Small intestine (tissue), 7 donors: ENCODE data around the gene RHBDF1. TPM values are rescaled to one million over a fixed set of nuclear protein-coding genes. Genes with fewer than 3 reads are reported as not detected.
A peak's percentile ranks its signal among the peaks of the same experiment; 100 is the strongest.

Source experiments
- DNase-seq, 2 donors: peaks; one replicate each; pipeline versions ENCODE4 v3.0.0 to v3.0.0-alpha.2; 2013
- FAIRE-seq: peaks from 2 replicates; lab custom pipeline; 2012; peaks lifted over from hg19 to GRCh38; lab: Jason Lieb, UNC
- H3K27ac ChIP-seq, 3 donors: one replicate each; pipeline ENCODE4 v1.5.1; 2013; ENCODE audit warnings: low read length in 2 of 3, mild to moderate bottlenecking in 2 of 3, control low read depth in 1 of 3, inconsistent platforms in 1 of 3, low read depth in 1 of 3, moderate library complexity in 1 of 3
- H3K27me3 ChIP-seq, 3 donors: one replicate each; pipeline ENCODE4 v1.6.1; 2013; ENCODE audit warnings: low read length in 3 of 3, inconsistent platforms in 1 of 3; ENCODE audit not compliant: control insufficient read depth in 3 of 3, insufficient read depth in 3 of 3
- H3K36me3 ChIP-seq, 3 donors: one replicate each; pipeline ENCODE4 v1.6.1; 2013; ENCODE audit warnings: low read length in 3 of 3, inconsistent platforms in 1 of 3, low read depth in 1 of 3, mild to moderate bottlenecking in 1 of 3, moderate library complexity in 1 of 3; ENCODE audit not compliant: control insufficient read depth in 3 of 3, insufficient read depth in 2 of 3
- H3K4me1 ChIP-seq, 3 donors: one replicate each; pipeline ENCODE4 v1.6.1; 2013; ENCODE audit warnings: low read length in 2 of 3, inconsistent platforms in 1 of 3, low read depth in 1 of 3, mild to moderate bottlenecking in 1 of 3, moderate library complexity in 1 of 3; ENCODE audit not compliant: control insufficient read depth in 3 of 3, insufficient read depth in 2 of 3
- H3K4me3 ChIP-seq, 3 donors: one replicate each; pipeline ENCODE4 v1.5.1; 2013; ENCODE audit warnings: low read length in 3 of 3, control low read depth in 1 of 3, inconsistent platforms in 1 of 3, low read depth in 1 of 3, mild to moderate bottlenecking in 1 of 3, moderate library complexity in 1 of 3
- H3K9me3 ChIP-seq, 2 donors: one replicate each; pipeline ENCODE4 v1.6.1; 2013; ENCODE audit warnings: low read depth in 1 of 2, low read length in 1 of 2; ENCODE audit not compliant: control insufficient read depth in 2 of 2, insufficient read depth in 1 of 2
- WGBS, 3 donors: extraction: QIAGEN DNeasy Blood & Tissue Kit; methylation state at CpG; one replicate each; pipeline ENCODE4 v1.1.7; 2013; 5-methylcytosine and 5-hydroxymethylcytosine counted together
- polyA plus RNA-seq, 4 donors: library from polyadenylated mRNA; stranded (reverse) in 3 of 4; unstranded in 1 of 4; fragments of 200-250 nt in 3 of 4; fragments of 120-200 nt in 1 of 4; gene quantifications; one replicate each; pipeline versions ENCODE4 v1.2.1 to v1.2.3, GENCODE V29; 2013
- donor health status: healthy with polysubstance abuse.
- donor health status: control.
- donor health status: control.
- donor health status: Bipolar disorder and iron deficiency.
- donor health status: healthy.

The RHBDF1 gene
- polyA plus RNA-seq, 4 donors, result 10.1 to 28.6 (median 17.2) TPM

DNA sequence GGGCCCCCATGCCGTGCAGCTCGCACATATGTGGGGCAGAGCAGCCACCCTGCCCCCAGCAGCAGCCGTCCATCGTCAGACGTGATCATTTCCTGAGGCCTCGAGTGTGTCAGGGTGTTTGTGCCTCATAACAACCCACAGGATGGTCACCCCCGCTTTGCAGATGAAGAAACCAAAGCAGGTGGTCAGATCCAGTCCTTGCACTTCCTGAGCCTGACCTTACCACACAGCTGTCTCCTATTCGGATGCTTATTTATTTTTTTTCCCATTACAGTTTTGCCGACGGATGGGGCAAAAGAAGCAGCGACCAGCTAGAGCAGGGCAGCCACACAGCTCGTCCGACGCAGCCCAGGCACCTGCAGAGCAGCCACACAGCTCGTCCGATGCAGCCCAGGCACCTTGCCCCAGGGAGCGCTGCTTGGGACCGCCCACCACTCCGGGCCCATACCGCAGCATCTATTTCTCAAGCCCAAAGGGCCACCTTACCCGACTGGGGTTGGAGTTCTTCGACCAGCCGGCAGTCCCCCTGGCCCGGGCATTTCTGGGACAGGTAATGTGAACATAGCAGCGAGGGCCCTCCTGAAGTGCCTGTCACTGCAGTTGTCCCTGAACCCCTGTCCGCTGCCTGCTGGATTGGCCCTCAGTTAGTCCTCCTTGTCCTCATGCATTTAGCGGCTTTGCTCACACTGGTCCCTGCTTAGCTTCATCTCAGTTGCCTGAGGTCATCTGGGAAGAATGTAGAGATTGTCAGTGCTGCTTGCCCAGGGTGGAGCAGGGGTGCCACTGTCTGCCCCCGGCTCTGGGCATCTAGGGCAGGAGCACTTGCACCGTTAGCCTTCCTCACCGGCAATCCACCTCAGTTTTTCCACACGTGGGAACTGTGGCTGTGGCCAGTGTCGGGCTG is 7.0 kb upstream of the RHBDF1 start:
- peak overlapping the region in 1 of 3 donors; percentile 91 for H3K27ac ChIP-seq
- H3K4me1 ChIP-seq, result peaks cover 0 to 29% (median 8%) of the 10 kb centered on the region in 3 donors
- H3K36me3 ChIP-seq, result peaks cover 0 to 40% (median 2%) of the 10 kb centered on the region in 3 donors
- H3K27me3 ChIP-seq, result no peaks in the 10 kb centered on the region
- FAIRE-seq (no peak), DNase-seq (no peak)
- 77 to 87% (median 84%) methylated on average over 32 of the region's 32 CpGs for WGBS, 3 donors
- peak overlapping the region in 1 of 3 donors; percentile 62 for H3K4me3 ChIP-seq
- no peaks in the 10 kb centered on the region for H3K9me3 ChIP-seq

DNA sequence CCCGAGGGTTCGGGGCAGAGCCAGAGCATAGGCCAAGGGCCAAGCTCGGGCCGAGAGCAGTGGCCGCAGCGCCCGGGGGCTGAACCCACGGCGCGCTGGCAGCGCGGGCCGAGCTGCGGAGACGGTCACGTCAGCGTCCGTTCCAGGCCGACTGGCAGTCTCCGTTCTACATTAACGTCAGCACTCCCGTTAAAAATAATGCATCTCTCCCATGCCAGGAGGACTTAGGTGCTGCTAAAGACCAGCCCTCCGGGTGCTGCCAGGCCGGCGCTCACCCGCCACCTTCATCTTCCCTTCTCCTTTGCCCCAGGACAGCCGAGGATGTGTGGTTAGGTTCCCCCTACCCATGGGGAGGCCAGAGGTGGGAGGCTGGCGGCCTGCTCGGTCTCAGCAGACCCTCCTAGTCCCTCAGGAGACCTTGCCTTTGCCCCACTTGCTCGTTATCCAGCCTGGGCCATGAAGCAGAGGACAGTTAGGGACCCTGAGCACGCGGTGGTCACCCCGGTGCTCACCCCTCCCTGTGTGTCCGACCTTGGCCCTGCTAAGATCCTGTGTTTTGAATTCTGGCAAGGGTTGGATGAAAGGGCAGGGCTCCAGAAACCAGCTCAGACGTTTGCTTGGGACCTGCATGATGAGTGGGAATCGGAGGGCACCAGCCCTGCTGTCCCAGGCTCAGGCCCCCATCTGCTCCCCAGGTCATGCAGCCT is 6.2 kb upstream of the RHBDF1 start:
- Histone ChIP-seq H3K27me3 (no peaks in the 10 kb centered on the region), H3K4me3 (peak overlapping the region; percentile 62 to 83 (median 72)), H3K9me3 (no peaks in the 10 kb centered on the region), H3K27ac (peak overlapping the region in 2 of 3 donors; percentile 66 to 91), H3K36me3 (peaks cover 0 to 32% (median 2%) of the 10 kb centered on the region in 3 donors), H3K4me1 (peaks cover 0 to 29% (median 8%) of the 10 kb centered on the region in 3 donors)
- no peak for DNase-seq
- no peak for FAIRE-seq
- WGBS, 3 donors, result 7 to 10% (median 9%) methylated on average over 36 of the region's 36 CpGs

DNA sequence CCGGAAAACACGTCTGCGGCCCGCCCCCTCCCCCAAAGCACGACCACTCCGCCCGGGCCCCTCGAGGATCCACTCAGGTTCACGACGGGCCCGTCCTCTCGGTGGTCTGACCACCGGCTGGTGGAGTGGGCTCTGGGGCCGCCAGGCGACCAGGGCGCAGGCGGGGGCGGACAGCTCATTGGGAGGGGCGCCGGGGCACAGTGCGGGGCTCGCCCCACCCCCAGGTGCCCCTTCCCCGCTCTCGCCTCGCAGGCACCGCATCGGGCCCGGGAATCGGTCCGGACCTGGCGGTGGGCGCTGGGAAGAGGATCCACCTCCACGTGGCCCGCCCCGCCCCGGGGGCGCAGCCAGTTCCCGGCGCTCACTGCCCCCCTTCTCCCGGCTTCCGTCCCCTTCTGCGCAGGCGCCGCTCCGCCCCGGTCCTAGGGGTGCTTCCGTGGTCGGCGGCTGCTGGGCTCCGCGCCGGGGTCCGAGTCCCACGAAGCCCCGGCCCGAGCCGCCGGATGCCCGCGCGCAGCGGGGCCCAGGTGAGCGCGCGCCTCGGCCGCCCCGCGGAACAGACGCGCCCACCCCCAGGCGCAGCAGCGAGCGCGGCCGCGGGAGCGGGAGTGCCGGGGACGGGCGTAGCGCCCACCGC is 5.5 kb upstream of the RHBDF1 start, which contains the start of gene MPG:
Gene MPG, plus strand, starts transcription at position 419 of the 637 bp plus-strand sequence. Its CDS starts 85 bp downstream, at position 504.
- peak within 1 kb of the TSS; percentile 66 to 83 (median 72) for H3K4me3 ChIP-seq
- peak; percentile 75 to 90 for DNase-seq
- H3K9me3 ChIP-seq, result no peaks in the 10 kb centered on the region
- H3K27ac ChIP-seq, result peak within 1 kb of the TSS; percentile 66 to 91 (median 70)
- H3K36me3 ChIP-seq, result peaks cover 0 to 28% (median 2%) of the 10 kb centered on the region in 3 donors
- no peaks in the 10 kb centered on the region for H3K27me3 ChIP-seq
- 0 to 1% (median 1%) methylated on average over 45 to 83 of the region's 83 CpGs for WGBS, 3 donors
- FAIRE-seq, result no peak
- H3K4me1 ChIP-seq, result peaks cover 0 to 29% (median 8%) of the 10 kb centered on the region in 3 donors

DNA sequence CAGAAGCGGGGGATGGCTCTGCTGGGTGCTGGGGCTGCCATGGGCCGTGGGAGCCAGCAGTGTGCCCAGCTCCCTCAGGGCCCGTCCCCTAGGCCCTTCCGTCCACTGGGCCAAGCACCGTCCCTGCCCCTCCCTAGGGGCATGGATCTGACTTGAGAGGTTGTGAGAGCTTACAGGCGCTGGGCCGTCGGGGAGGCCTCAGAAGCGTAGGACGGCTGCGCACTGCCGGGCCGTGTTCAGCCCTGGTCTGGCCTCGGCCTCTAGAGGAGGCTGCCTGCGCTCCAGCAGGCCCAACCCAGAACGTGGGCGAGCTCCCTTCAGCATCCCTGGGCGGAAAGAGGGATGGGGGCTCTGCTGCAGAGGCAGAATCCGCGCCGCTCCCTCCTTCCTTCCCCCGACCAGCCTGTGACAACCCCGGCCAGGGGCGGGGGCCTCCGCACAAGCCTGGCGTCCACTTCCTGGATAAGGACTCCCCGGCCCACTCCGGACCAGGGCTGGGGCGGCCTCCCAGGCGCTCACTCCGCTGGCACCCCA is 4.9 kb upstream of the RHBDF1 start:
- DNase-seq, result peak; percentile 30 to 69
- peaks cover 0 to 33% (median 8%) of the 10 kb centered on the region in 3 donors for H3K4me1 ChIP-seq
- WGBS, 3 donors, result 9 to 21% (median 15%) methylated on average over 21 to 31 of the region's 31 CpGs

DNA sequence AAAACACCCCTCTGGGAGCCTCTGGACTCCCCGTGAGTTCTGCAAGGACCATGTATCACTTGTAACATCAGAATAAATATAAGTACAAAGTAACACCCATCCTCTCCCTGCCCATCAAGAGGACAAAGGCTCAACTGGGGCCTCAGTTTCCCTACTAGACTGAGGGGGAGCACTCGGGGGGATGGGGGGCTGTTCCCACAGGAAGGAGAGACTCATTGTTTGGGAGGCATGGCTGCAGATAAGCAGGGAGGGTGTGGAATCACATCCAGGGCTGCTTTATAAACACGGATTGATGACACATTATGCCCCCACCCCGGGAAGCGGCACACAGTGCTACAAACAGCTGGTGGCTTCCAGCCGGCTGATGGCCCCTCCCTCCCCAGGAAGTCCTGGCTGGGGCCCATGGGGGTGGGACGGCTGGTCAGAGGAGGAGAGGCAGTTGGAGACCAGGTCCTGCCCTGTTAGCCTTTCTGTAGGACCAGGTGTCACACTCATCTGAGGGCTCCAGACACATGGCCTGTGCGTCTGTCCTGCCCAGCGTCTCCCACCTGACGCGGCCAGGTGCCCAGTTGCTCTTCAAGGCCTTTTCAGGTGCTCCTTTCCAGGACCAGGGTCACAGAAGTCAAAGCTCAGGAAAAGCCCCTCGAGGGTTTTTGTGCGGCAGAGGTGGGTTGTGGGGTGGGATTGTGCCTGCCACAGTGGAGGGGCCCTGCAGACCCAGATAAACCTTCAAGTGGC is 4.3 kb upstream of the RHBDF1 start:
- DNase-seq, result peak; percentile 47 to 57
- no peaks in the 10 kb centered on the region for H3K9me3 ChIP-seq
- H3K4me1 ChIP-seq, result peaks cover 0 to 36% (median 8%) of the 10 kb centered on the region in 3 donors
- peaks cover 0 to 19% (median 2%) of the 10 kb centered on the region in 3 donors for H3K36me3 ChIP-seq
- FAIRE-seq, result no peak
- peaks cover 0 to 3% (median 0%) of the 10 kb centered on the region in 3 donors for H3K27me3 ChIP-seq
- 21 to 23% (median 23%) methylated on average over 12 to 13 of the region's 13 CpGs for WGBS, 3 donors
- H3K27ac ChIP-seq, result peak overlapping the region in 2 of 3 donors; percentile 70 to 86
- peak overlapping the region in 2 of 3 donors; percentile 66 to 83 for H3K4me3 ChIP-seq

More for the DNA sequence above, 4.9 kb upstream of the RHBDF1 start:
- peak overlapping the region; percentile 66 to 86 (median 70) for H3K27ac ChIP-seq
- peak overlapping the region; percentile 66 to 83 (median 72) for H3K4me3 ChIP-seq
- no peaks in the 10 kb centered on the region for H3K27me3 ChIP-seq
- H3K9me3 ChIP-seq, result no peaks in the 10 kb centered on the region
- peaks cover 0 to 22% (median 2%) of the 10 kb centered on the region in 3 donors for H3K36me3 ChIP-seq
- no peak for FAIRE-seq

DNA sequence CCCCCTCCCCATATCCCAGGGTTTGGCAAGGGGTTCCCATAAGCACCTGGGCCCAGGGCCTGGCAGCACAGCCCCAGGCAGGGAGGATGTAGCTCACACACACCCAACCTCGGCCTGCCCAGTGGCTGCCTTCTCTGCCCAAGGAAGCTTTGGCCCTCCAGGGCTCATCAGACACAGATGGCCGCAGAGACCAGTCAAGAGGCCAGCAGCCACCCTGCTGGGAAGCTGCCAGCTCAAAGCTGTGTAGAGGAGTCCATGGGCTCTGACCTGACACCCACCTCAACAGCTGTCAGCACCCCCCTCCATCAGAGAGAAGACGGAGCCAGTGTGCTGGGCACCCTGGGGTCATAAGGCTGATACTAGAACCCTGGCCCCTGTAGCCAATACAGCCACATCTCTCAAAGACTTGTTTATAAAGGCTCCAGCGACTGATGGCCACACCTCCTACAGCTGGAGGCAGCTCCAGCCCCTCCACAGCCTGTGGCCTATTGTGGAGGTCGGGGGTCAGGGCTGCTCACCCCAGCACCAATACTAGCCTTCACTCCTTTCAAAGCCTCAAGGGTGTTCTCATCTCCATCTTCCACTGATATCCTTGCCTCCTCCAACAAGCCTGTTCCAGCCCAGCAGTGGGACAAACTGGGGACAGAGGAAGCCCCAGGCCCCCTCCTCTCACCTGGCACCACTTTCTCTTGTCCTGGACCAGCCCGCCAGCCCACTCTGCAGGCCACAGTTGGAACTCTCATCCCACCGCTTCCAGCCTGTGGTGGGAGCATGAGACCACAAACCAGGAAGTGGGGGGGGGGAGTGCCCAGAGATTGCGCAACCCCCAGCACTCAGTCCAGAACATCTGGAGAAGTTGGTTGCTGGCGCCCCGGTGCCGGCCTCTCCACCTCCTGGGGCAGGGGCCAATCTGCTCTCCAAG is 3.4 kb upstream of the RHBDF1 start:
- Histone ChIP-seq H3K36me3 (peaks cover 0 to 14% (median 2%) of the 10 kb centered on the region in 3 donors), H3K27ac (peak overlapping the region; percentile 6 to 82 (median 70)), H3K27me3 (peaks cover 0 to 7% (median 5%) of the 10 kb centered on the region in 3 donors), H3K9me3 (no peaks in the 10 kb centered on the region), H3K4me1 (peaks cover 0 to 45% (median 8%) of the 10 kb centered on the region in 3 donors), H3K4me3 (no peak overlapping the region)
- DNase-seq, result peak in 1 of 2 donors; percentile 63
- no peak for FAIRE-seq
- 34 to 49% (median 47%) methylated on average over 11 of the region's 11 CpGs for whole genome bisulfite sequencing, 3 donors
